ENCODE measurements around the gene CYP2F1. TPM values are rescaled to one million over a fixed set of nuclear protein-coding genes. Genes with fewer than 3 reads are reported as not detected.

CYP2F1 gene
- total RNA-seq, 1 experiment from 2014 or later = not detected

DNA sequence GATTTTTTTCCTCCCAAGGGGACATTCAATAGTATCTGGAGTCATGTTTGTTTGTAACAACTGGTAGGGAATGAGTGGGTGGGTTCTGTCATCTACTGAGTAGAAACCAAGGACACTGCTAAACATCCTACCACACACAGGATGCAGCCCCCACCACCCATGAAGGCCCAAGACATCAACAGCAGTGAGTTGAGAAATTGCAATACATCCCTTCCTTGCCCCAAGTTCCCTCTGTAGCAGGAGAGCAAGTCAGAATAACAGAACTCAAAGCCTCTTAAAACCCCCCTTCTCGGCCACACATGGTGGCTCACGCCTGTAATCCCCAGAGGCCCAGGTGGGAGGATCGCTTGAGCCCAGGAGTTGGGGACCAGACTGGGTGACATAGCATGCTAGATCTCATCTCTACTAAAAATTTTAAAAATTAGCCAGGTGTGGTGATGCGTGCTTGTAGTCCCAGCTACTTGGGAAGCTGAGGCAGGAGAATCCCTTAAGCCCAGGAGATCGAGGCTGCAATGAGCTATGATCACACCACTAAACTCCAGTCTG lies 2.4 kb upstream of the CYP2F1 start:
- Histone ChIP-seq H3K4me1 (ENCODE audit: control insufficient read depth in 1 of 2, insufficient read depth in 2 of 2, low read length in 2 of 2) (no peaks in the 10 kb centered on the region), H3K36me3 (ENCODE audit: control insufficient read depth in 1 of 2, insufficient read depth in 2 of 2, low read length in 2 of 2) (no peaks in the 10 kb centered on the region), H3K9ac (ENCODE audit: low read length) (no peak overlapping the region), H3K4me3 (replicated peaks in 1 of 2; ENCODE audit: low read depth in 1 of 2, low read length in 2 of 2) (no peak overlapping the region), H3K79me2 (ENCODE audit: insufficient read depth, low read length) (no peaks in the 10 kb centered on the region), H3K27me3 (ENCODE audit: insufficient read depth, low read length) (no peaks in the 10 kb centered on the region), H2AFZ (ENCODE audit: low read depth, low read length, poor library complexity, severe bottlenecking) (no peak overlapping the region), H4K20me1 (ENCODE audit: insufficient read depth) (no peaks in the 10 kb centered on the region), H3K4me2 (ENCODE audit: low read length) (no peak overlapping the region), H3K27ac (ENCODE audit: low read depth, low read length) (no peak overlapping the region), H3K9me3 (ENCODE audit: control insufficient read depth in 1 of 2, insufficient read depth in 1 of 2, low read depth in 1 of 2, low read length in 2 of 2) (no peaks in the 10 kb centered on the region), H3K9me2 (ENCODE audit: insufficient read depth) (no peaks in the 10 kb centered on the region)
- BruUV-seq (replicated peaks) = no TSS peak
- TF ChIP-seq, protein P1, sequence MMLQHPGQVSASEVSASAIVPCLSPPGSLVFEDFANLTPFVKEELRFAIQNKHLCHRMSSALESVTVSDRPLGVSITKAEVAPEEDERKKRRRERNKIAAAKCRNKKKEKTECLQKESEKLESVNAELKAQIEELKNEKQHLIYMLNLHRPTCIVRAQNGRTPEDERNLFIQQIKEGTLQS (IDR thresholded peaks at IDR 0.05) = no peak
- TF ChIP-seq CBX3 (IDR thresholded peaks at IDR 0.05; ENCODE audit: low read depth) = no peak
- TF ChIP-seq EZH2 (IDR thresholded peaks at IDR 0.05) = no peak
- TF ChIP-seq YY1 (IDR thresholded peaks at IDR 0.05; ENCODE audit: extremely low read depth, insufficient replicate concordance, low read depth, low read length) = no peak
- no peak for TF ChIP-seq ELF1 (IDR thresholded peaks at IDR 0.05; ENCODE audit: borderline replicate concordance, low read depth)
- no peak for TF ChIP-seq SP1 (IDR thresholded peaks at IDR 0.05; ENCODE audit: low read depth)
- DNase-seq (ENCODE audit: low read depth, low spot score) = no peak
- intact Hi-C loops (cut with micrococcal nuclease) = no loop called here
- ChIA-PET POLR2A (no interaction called here), CTCF (no interaction called here), RAD21 (ENCODE audit: low non-redundant PET in 1 of 2, low total read pairs in 2 of 2, uncharacterized antibody in 2 of 2, unreplicated experiment in 2 of 2) (no interaction called here)
- ATAC-seq = no peak

DNA sequence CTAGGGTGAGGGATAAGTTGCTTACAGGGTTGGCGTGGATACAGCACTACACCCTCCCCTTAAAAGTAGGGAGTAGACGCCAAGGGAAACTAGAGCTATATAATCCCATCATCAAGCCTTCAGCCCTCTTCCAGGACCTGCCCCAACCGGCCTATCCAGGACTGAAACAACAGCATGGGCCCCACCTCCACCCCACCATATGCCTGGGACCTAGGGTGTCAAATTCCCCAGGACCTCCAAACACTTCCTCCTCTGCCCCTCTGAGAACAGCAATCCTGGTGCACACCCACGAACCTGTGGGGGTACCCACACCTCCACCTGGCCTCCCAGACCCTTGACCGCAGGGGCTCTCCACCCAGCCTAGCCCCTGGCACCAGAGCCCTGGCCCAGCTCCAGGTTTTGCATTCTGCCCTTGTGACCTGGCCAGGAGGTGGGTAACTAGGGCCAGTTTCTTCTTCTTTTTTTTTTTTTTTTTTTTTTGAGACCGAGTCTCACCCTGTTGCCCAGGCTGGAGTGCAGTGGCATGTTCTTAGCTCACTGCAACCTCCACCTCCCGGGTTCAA lies 1.4 kb upstream of the CYP2F1 start:
- DNase-seq (ENCODE audit: low read depth, low spot score) (no peak), ATAC-seq (no peak)
- no peak overlapping the region for H3K9ac ChIP-seq (ENCODE audit: low read length)
- H3K27me3 ChIP-seq (ENCODE audit: insufficient read depth, low read length) = no peaks in the 10 kb centered on the region
- CTCF ChIA-PET = no interaction called here
- TF ChIP-seq RAD21 (IDR thresholded peaks at IDR 0.05; ENCODE audit: low read depth) (no peak), EZH2phosphoT487 (IDR thresholded peaks at IDR 0.05; ENCODE audit: borderline replicate concordance) (no peak), ZFX (IDR thresholded peaks at IDR 0.05) (no peak), SRF (IDR thresholded peaks at IDR 0.05; ENCODE audit: low read depth) (no peak), ZNF274 (IDR thresholded peaks at IDR 0.05; ENCODE audit: low read depth, low read length) (no peak), SP1 (IDR thresholded peaks at IDR 0.05; ENCODE audit: low read depth) (no peak)
- TF ChIP-seq, protein P2, sequence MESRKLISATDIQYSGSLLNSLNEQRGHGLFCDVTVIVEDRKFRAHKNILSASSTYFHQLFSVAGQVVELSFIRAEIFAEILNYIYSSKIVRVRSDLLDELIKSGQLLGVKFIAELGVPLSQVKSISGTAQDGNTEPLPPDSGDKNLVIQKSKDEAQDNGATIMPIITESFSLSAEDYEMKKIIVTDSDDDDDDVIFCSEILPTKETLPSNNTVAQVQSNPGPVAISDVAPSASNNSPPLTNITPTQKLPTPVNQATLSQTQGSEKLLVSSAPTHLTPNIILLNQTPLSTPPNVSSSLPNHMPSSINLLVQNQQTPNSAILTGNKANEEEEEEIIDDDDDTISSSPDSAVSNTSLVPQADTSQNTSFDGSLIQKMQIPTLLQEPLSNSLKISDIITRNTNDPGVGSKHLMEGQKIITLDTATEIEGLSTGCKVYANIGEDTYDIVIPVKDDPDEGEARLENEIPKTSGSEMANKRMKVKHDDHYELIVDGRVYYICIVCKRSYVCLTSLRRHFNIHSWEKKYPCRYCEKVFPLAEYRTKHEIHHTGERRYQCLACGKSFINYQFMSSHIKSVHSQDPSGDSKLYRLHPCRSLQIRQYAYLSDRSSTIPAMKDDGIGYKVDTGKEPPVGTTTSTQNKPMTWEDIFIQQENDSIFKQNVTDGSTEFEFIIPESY (IDR thresholded peaks at IDR 0.05; ENCODE audit: extremely low read depth, insufficient replicate concordance, low read length) = no peak
- POLR2A ChIA-PET = no interaction called here
- no peaks in the 10 kb centered on the region for H4K20me1 ChIP-seq (ENCODE audit: insufficient read depth)
- H3K27ac ChIP-seq (ENCODE audit: low read depth, low read length) = no peak overlapping the region
- no TSS peak for BruUV-seq (replicated peaks)
- no peaks in the 10 kb centered on the region for H3K79me2 ChIP-seq (ENCODE audit: insufficient read depth, low read length)
- H3K36me3 ChIP-seq (ENCODE audit: control insufficient read depth in 1 of 2, insufficient read depth in 2 of 2, low read length in 2 of 2) = no peaks in the 10 kb centered on the region
- no peaks in the 10 kb centered on the region for H3K9me2 ChIP-seq (ENCODE audit: insufficient read depth)
- no peaks in the 10 kb centered on the region for H3K4me1 ChIP-seq (ENCODE audit: control insufficient read depth in 1 of 2, insufficient read depth in 2 of 2, low read length in 2 of 2)
- H2AFZ ChIP-seq (ENCODE audit: low read depth, low read length, poor library complexity, severe bottlenecking) = no peak overlapping the region
- intact Hi-C loops (cut with micrococcal nuclease) = no loop called here
- RAD21 ChIA-PET (ENCODE audit: low non-redundant PET in 1 of 2, low total read pairs in 2 of 2, uncharacterized antibody in 2 of 2, unreplicated experiment in 2 of 2) = interaction anchor here in 1 of 2 experiments (0.7 kb wide), 1 partner anchor 47 kb away, joined by 3 read pairs; no protein-coding TSS in a partner anchor
- no peak overlapping the region for H3K4me2 ChIP-seq (ENCODE audit: low read length)
- H3K9me3 ChIP-seq (ENCODE audit: control insufficient read depth in 1 of 2, insufficient read depth in 1 of 2, low read depth in 1 of 2, low read length in 2 of 2) = no peaks in the 10 kb centered on the region
- no peak overlapping the region for H3K4me3 ChIP-seq (replicated peaks in 1 of 2; ENCODE audit: low read depth in 1 of 2, low read length in 2 of 2)
